Measurements from ENCODE around the gene MSRB1. TPM values are rescaled to one million over a fixed set of nuclear protein-coding genes. Genes with fewer than 3 reads are reported as not detected.

MSRB1 gene
- polyA plus RNA-seq, 6 donors from 2014 or later = 15.6 to 34.5 (median 18.8) TPM

GRCh38 chr16:1918351-1919326 is 24.4 kb downstream of the MSRB1 start, which contains the start of gene HS3ST6:
TSS of gene HS3ST6 (minus strand) at chr16:1918415. CDS start at chr16:1918323, 92 bp downstream.
- H3K4me3 Mint-ChIP-seq = peak within 1 kb of the TSS in 1 of 8 donors; percentile 57
- DNase-seq (no peak), ATAC-seq (ENCODE audit: low read depth in 2 of 2) (no peak)
- H3K36me3 Mint-ChIP-seq = no peaks in the 10 kb centered on the region
- H3K27ac Mint-ChIP-seq = no peak within 1 kb of the TSS
- peaks cover 0 to 18% (median 8%) of the 10 kb centered on the region in 3 donors for H3K4me1 Mint-ChIP-seq
- H3K9me3 Mint-ChIP-seq = peaks cover 0 to 5% (median 2%) of the 10 kb centered on the region in 7 donors
- peaks cover 17 to 81% (median 65%) of the 10 kb centered on the region in 3 donors for H3K27me3 Mint-ChIP-seq

GRCh38 chr16:1917665-1918350 is 25.2 kb downstream of the MSRB1 start:
- DNase-seq = no peak
- peaks cover 0 to 16% (median 8%) of the 10 kb centered on the region in 3 donors for H3K4me1 Mint-ChIP-seq
- H3K9me3 Mint-ChIP-seq = peaks cover 0 to 5% (median 2%) of the 10 kb centered on the region in 7 donors
- no peak for ATAC-seq (ENCODE audit: low read depth in 2 of 2)
- H3K27me3 Mint-ChIP-seq = peaks cover 16 to 72% (median 57%) of the 10 kb centered on the region in 3 donors
- no peaks in the 10 kb centered on the region for H3K36me3 Mint-ChIP-seq
- H3K4me3 Mint-ChIP-seq = no peak overlapping the region
- no peak overlapping the region for H3K27ac Mint-ChIP-seq

DNA sequence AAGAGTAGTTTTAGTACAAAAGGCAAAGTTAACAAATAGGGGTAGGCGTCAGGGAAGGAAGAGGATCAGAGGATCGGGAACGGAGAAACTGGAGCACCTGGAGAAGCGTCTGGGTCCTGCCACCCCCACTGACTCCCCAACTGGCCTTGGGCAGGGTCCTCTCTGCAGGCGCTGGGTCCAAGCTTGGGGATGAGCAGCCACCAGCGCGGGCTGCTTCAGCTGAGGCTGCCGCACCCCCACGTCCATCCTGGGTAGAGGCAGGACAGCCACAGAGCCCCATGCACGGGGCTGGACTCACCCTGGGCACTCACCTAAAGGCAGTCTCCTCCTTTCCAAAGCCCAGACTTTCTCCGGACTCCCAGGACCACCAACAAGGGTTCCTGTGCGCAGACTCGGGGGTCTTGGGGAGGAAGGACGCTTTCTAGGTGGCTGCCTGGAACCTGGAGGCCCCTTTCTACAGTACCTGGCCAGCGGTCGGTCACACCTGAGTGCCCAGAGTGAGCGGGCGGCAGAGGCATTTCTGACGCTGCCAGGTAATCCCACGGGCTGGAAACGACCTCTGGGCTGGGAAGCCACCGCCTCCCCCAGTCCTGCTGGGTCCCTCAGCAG is 25.8 kb downstream of the MSRB1 start:
- no peak overlapping the region for H3K4me3 Mint-ChIP-seq
- H3K9me3 Mint-ChIP-seq = peaks cover 0 to 2% (median 0%) of the 10 kb centered on the region in 7 donors
- no peaks in the 10 kb centered on the region for H3K36me3 Mint-ChIP-seq
- H3K4me1 Mint-ChIP-seq = peaks cover 0 to 14% (median 8%) of the 10 kb centered on the region in 3 donors
- DNase-seq (no peak), ATAC-seq (ENCODE audit: low read depth in 2 of 2) (no peak)
- H3K27ac Mint-ChIP-seq = peak overlapping the region in 1 of 6 donors; percentile 90
- peaks cover 10 to 66% (median 51%) of the 10 kb centered on the region in 3 donors for H3K27me3 Mint-ChIP-seq

- H3K4me3 Mint-ChIP-seq = no peak overlapping the region
- no peaks in the 10 kb centered on the region for H3K36me3 Mint-ChIP-seq
- no peak for DNase-seq
- no peak for ATAC-seq (ENCODE audit: low read depth in 2 of 2)
- peak overlapping the region in 2 of 6 donors; percentile 70 to 90 for H3K27ac Mint-ChIP-seq
- H3K9me3 Mint-ChIP-seq = peaks cover 0 to 2% (median 0%) of the 10 kb centered on the region in 7 donors
- peaks cover 10 to 61% (median 49%) of the 10 kb centered on the region in 3 donors for H3K27me3 Mint-ChIP-seq
- H3K4me1 Mint-ChIP-seq = peaks cover 0 to 14% (median 8%) of the 10 kb centered on the region in 3 donors
These were observed 26.4 kb downstream of the MSRB1 start for GRCh38 chr16:1916640-1916990.

DNA sequence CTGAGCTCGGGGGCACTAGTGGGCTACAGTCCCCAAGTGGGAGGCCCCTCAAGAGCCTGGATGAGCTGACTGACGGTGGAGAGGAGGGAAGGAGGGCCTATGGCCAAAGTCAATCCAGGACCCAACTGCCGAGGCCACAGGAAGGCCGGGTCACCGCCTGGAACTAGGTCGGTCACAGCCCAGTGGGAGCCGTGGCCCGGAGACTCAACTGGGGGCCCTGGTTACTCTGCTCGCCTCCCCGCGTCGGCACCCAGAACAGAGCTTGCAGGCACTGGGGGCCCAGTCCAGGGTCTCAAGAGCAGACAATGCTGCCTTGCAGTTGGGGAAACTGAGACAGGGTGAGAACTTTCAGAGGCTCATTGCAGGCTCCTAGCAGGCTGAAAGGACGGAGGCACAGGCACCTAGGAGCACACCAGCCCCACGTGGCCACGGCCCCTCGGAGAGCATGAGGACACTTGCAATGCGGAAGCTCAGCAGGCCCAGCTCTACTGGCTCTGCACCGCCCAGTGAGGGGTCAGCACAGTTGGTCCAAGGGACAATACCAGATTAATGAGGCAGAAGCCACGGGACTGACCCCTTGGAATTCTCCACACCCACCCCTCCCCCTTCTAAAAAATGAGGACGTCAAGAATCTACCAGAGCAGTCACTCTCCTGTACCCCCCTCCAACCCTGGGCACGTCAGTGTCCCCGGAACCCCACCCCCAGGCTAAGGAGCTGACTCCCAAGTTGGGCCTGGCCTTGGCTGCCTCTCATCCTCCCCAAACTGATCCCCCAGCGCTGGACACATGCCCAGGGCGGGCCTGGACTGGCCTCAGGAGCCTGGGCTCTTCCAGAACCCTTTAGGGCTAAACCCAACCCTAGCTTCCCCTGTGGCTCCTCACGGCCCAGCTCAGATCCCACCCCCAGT is 27.0 kb downstream of the MSRB1 start:
- Mint-ChIP-seq H3K4me3 (no peak overlapping the region), H3K9me3 (no peaks in the 10 kb centered on the region), H3K4me1 (peaks cover 0 to 8% (median 8%) of the 10 kb centered on the region in 3 donors), H3K27me3 (peaks cover 3 to 55% (median 43%) of the 10 kb centered on the region in 3 donors), H3K36me3 (no peaks in the 10 kb centered on the region), H3K27ac (peak overlapping the region in 1 of 6 donors; percentile 70)
- ATAC-seq (ENCODE audit: low read depth in 2 of 2) (no peak), DNase-seq (no peak)

GRCh38 chr16:1914988-1915387 is 28.0 kb downstream of the MSRB1 start:
- ATAC-seq (ENCODE audit: low read depth in 2 of 2) (no peak), DNase-seq (no peak)
- peaks cover 0 to 4% (median 2%) of the 10 kb centered on the region in 3 donors for H3K4me1 Mint-ChIP-seq
- H3K36me3 Mint-ChIP-seq = no peaks in the 10 kb centered on the region
- no peaks in the 10 kb centered on the region for H3K9me3 Mint-ChIP-seq
- peaks cover 0 to 45% (median 33%) of the 10 kb centered on the region in 3 donors for H3K27me3 Mint-ChIP-seq
- H3K4me3 Mint-ChIP-seq = no peak overlapping the region
- H3K27ac Mint-ChIP-seq = no peak overlapping the region

- Mint-ChIP-seq H3K27me3 (peaks cover 0 to 39% (median 33%) of the 10 kb centered on the region in 3 donors), H3K27ac (no peak overlapping the region), H3K4me1 (peaks cover 0 to 4% (median 2%) of the 10 kb centered on the region in 3 donors), H3K9me3 (no peaks in the 10 kb centered on the region), H3K36me3 (no peaks in the 10 kb centered on the region), H3K4me3 (no peak overlapping the region)
- DNase-seq = no peak
- no peak for ATAC-seq (ENCODE audit: low read depth in 2 of 2)
These were observed 28.9 kb downstream of the MSRB1 start for GRCh38 chr16:1914084-1914608.

DNA sequence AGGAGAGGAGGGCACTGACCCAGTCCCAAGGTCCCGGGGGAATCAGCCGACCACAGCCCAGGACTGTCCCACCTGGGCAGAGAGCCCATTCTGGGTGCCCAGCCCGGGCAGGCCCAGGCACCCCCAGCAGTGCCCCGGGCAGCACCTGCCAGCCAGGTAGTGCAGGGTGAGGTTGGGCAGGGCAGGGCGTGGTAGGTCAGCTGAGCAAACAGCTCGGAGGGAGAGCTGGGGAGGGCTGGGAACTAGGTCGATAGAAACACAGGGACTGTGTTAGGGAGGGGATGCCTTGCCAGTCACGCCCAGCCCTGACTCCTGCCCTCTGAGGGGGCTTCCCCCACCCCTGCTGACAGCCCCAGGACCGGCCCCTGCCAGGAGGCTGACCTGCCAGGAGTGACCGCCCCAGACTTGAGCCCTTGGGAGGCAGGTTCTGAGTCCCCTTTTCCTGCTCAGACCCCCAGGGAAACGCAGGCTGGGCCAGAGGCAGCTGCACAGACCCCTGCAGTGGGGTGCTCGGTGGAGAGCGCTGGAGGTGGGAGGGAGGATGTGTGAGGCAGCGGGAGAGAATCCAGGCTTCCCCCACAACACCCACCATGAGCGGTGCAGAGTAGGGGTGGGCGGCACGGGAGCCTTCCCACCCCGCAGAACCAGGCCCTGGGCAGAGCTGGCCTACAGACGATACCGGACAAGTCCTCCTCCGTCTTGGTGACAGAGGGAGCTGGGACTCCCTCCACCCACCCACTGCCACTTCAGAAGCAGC is 29.5 kb downstream of the MSRB1 start:
- Mint-ChIP-seq H3K9me3 (no peaks in the 10 kb centered on the region), H3K27me3 (peaks cover 5 to 39% (median 34%) of the 10 kb centered on the region in 3 donors), H3K36me3 (no peaks in the 10 kb centered on the region), H3K4me1 (peaks cover 0 to 4% (median 0%) of the 10 kb centered on the region in 3 donors), H3K4me3 (no peak overlapping the region), H3K27ac (no peak overlapping the region)
- DNase-seq (no peak), ATAC-seq (ENCODE audit: low read depth in 2 of 2) (no peak)

DNA sequence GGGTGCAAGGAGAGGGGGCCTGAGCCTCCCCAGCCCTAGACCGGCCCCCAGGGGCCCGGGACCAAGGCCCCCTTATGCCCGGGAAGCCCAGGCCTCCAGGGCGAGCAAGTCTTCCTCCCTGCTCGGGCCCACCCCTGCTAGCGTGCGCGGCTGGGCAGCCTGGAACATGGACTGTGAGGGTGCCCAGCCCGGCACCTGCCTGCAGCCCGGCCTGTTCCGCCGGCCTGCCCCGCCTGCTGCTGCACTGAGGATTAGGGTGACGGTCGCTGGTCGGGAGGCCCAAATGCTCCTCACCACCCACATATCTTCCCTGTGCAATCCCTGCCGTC is 30.8 kb downstream of the MSRB1 start:
- Mint-ChIP-seq H3K27ac (no peak overlapping the region), H3K36me3 (no peaks in the 10 kb centered on the region), H3K27me3 (peaks cover 6 to 40% (median 34%) of the 10 kb centered on the region in 3 donors), H3K4me1 (peaks cover 0 to 4% (median 0%) of the 10 kb centered on the region in 3 donors), H3K4me3 (peak overlapping the region in 1 of 8 donors; percentile 59), H3K9me3 (no peaks in the 10 kb centered on the region)
- DNase-seq = no peak
- no peak for ATAC-seq (ENCODE audit: low read depth in 2 of 2)

DNA sequence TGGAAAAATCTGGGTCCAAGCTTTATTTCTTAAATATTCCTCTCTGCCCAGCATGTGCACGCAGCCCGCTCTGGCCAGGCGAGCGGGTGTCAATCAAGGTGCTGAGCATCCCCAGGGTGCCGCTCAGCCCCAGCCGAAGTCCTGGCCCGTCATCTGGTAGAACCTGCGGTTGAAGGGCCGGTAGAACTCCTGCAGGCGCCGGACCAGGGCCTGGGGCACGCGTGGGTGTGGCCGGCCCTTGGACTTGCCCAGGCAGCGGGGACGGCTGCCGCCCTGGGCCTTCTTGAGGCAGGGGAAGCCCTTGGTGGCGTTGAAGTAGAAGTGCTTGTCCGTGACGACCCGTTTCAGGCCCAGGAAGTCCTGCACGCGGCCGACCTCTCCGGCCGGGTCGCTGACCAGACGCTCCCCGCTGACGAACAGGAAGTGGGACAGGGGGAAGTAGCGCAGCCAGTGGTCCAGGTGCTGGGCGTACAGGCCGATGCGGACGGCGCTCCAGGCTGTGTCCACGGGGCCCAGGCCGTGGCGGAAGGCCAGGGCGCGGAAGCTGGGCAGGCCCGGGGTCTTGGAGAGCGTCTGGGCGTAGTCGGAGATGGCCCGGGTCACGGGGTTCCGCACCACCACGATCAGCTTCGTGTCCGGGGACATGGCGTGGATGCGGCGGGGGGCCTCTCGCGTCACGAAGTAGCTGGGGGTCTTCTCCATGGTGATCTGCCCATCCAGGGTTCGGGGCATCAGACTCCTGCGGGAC is 31.4 kb downstream of the MSRB1 start:
- no peak overlapping the region for H3K4me3 Mint-ChIP-seq
- H3K27me3 Mint-ChIP-seq = peaks cover 9 to 34% (median 29%) of the 10 kb centered on the region in 3 donors
- peaks cover 0 to under 1% (median 0%) of the 10 kb centered on the region in 3 donors for H3K4me1 Mint-ChIP-seq
- ATAC-seq (ENCODE audit: low read depth in 2 of 2) (no peak), DNase-seq (no peak)
- H3K36me3 Mint-ChIP-seq = no peaks in the 10 kb centered on the region
- no peak overlapping the region for H3K27ac Mint-ChIP-seq
- no peaks in the 10 kb centered on the region for H3K9me3 Mint-ChIP-seq

- no peak for ATAC-seq (ENCODE audit: low read depth in 2 of 2)
- Mint-ChIP-seq H3K4me1 (peaks cover 0 to under 1% (median 0%) of the 10 kb centered on the region in 3 donors), H3K9me3 (no peaks in the 10 kb centered on the region), H3K36me3 (no peaks in the 10 kb centered on the region), H3K4me3 (no peak overlapping the region), H3K27ac (no peak overlapping the region), H3K27me3 (peaks cover 9 to 24% (median 16%) of the 10 kb centered on the region in 3 donors)
- DNase-seq = no peak
These were observed 33.3 kb downstream of the MSRB1 start for GRCh38 chr16:1909561-1910231.
